WTC11 (cell line): Measurements from ENCODE around the gene PPP4R2. TPM values are rescaled to one million over a fixed set of nuclear protein-coding genes. Genes with fewer than 3 reads are reported as not detected.

Source experiments
- ATAC-seq: fragments of 200-7000 bp; cut with Tn5 transposase; 2 replicates; pipeline ENCODE4 v1.10.0; 2021; ENCODE audit warnings: mild to moderate bottlenecking, moderate library complexity
- CTCF ChIA-PET: fragments of 300-600 bp; sonication (Branson Sonifier 250); formaldehyde crosslinking; loops from one replicate; lab custom pipeline; 2021; ENCODE audit warnings: antibody characterized with exemption; lab: Charles Lee
- POLR2A ChIA-PET: fragments of 350-600 bp; sonication (Branson Sonifier 250); formaldehyde crosslinking; loops from one replicate; lab custom pipeline; 2021; ENCODE audit warnings: antibody characterized with exemption; lab: Charles Lee
- DNase-seq: peaks from one replicate; pipeline ENCODE4 v3.0.0; 2021; ENCODE audit warnings: low spot score
- H3K27ac Mint-ChIP-seq: 2 replicates; pipeline ENCODE4 v1.8.0; 2021; ENCODE audit warnings: mixed read lengths
- H3K27me3 Mint-ChIP-seq: 2 replicates; pipeline ENCODE4 v1.8.0; 2021; ENCODE audit warnings: low read depth, mild to moderate bottlenecking, moderate library complexity, mixed read lengths
- H3K36me3 Mint-ChIP-seq: 2 replicates; pipeline ENCODE4 v1.8.0; 2021; ENCODE audit warnings: mixed read lengths
- H3K4me1 Mint-ChIP-seq: 2 replicates; pipeline ENCODE4 v1.8.0; 2022; ENCODE audit warnings: mixed read lengths
- H3K4me3 Mint-ChIP-seq: 2 replicates; pipeline ENCODE4 v1.8.0; 2021; ENCODE audit warnings: mild to moderate bottlenecking, moderate library complexity, mixed read lengths
- H3K9me3 Mint-ChIP-seq: 2 replicates; pipeline ENCODE4 v1.8.0; 2021; ENCODE audit warnings: mixed read lengths
- ATF2 ChIP-seq: sonication (generic); formaldehyde crosslinking; IDR thresholded peaks from 2 replicates; pipeline ENCODE4 v1.8.1; 2022; ENCODE audit warnings: low read depth, missing genetic modification reagents, borderline replicate concordance
- CBFB ChIP-seq: sonication (generic); formaldehyde crosslinking; IDR thresholded peaks from 2 replicates; pipeline ENCODE4 v1.8.1; 2022; ENCODE audit warnings: mild to moderate bottlenecking, low read depth, missing genetic modification reagents
- CTCF ChIP-seq: fragments of 200-600 bp; IDR thresholded peaks from 2 replicates; pipeline ENCODE4 v1.8.0; 2022; ENCODE audit warnings: antibody characterized with exemption
- ELF4 ChIP-seq: sonication (generic); formaldehyde crosslinking; IDR thresholded peaks from 2 replicates; pipeline ENCODE4 v1.8.1; 2022; ENCODE audit warnings: low read depth, mild to moderate bottlenecking, moderate library complexity, missing genetic modification reagents
- ESRRA ChIP-seq: sonication (generic); formaldehyde crosslinking; IDR thresholded peaks from 2 replicates; pipeline ENCODE4 v1.8.1; 2022; ENCODE audit warnings: mild to moderate bottlenecking, missing genetic modification reagents, borderline replicate concordance
- ETV6 ChIP-seq: sonication (generic); formaldehyde crosslinking; IDR thresholded peaks from 2 replicates; pipeline ENCODE4 v1.8.1; 2022; ENCODE audit warnings: mild to moderate bottlenecking, missing genetic modification reagents
- FOXP1 ChIP-seq: sonication (generic); formaldehyde crosslinking; IDR thresholded peaks from 2 replicates; pipeline ENCODE4 v1.8.0; 2022; ENCODE audit warnings: missing genetic modification reagents, mild to moderate bottlenecking, moderate library complexity, borderline replicate concordance
- GABPB1 ChIP-seq: sonication (generic); formaldehyde crosslinking; IDR thresholded peaks from 2 replicates; pipeline ENCODE4 v1.8.1; 2023; ENCODE audit warnings: mild to moderate bottlenecking, missing genetic modification reagents
- HMGA2 ChIP-seq: fragments of 250-450 bp; sonication (Bioruptor Pico); IDR thresholded peaks from 2 replicates; pipeline ENCODE4 v1.4.0; 2021; ENCODE audit warnings: mild to moderate bottlenecking, moderate library complexity
- JAZF1 ChIP-seq: fragments of 250-450 bp; sonication (Bioruptor Pico); IDR thresholded peaks from 2 replicates; pipeline ENCODE4 v1.9.0; 2021; ENCODE audit warnings: moderate library complexity, mild to moderate bottlenecking, inconsistent platforms
- MYBL2 ChIP-seq: sonication (generic); formaldehyde crosslinking; IDR thresholded peaks from 2 replicates; pipeline ENCODE4 v1.8.1; 2023; ENCODE audit warnings: mild to moderate bottlenecking, moderate library complexity, missing genetic modification reagents
- NFATC4 ChIP-seq: fragments of 250-450 bp; sonication (Bioruptor Pico); IDR thresholded peaks from 2 replicates; pipeline ENCODE4 v1.9.0; 2021; ENCODE audit warnings: mild to moderate bottlenecking
- NR1H2 ChIP-seq: sonication (generic); formaldehyde crosslinking; IDR thresholded peaks from 2 replicates; pipeline ENCODE4 v1.9.0; 2021; ENCODE audit warnings: mild to moderate bottlenecking, moderate library complexity, missing genetic modification reagents
- RELA ChIP-seq: sonication (generic); formaldehyde crosslinking; IDR thresholded peaks from 2 replicates; pipeline ENCODE4 v1.8.1; 2022; ENCODE audit warnings: missing genetic modification reagents, mild to moderate bottlenecking, borderline replicate concordance
- SMAD3 ChIP-seq: sonication (generic); formaldehyde crosslinking; IDR thresholded peaks from 2 replicates; pipeline ENCODE4 v1.8.0; 2022; ENCODE audit warnings: missing genetic modification reagents, mild to moderate bottlenecking, borderline replicate concordance
- TEAD4 ChIP-seq: sonication (generic); formaldehyde crosslinking; IDR thresholded peaks from 2 replicates; pipeline ENCODE4 v1.8.0; 2022; ENCODE audit warnings: mild to moderate bottlenecking, missing genetic modification reagents
- TP53 ChIP-seq: sonication (generic); formaldehyde crosslinking; IDR thresholded peaks from 2 replicates; pipeline ENCODE4 v1.8.1; 2023; ENCODE audit warnings: mild to moderate bottlenecking, missing genetic modification reagents
- USF1 ChIP-seq: sonication (generic); formaldehyde crosslinking; IDR thresholded peaks from 2 replicates; pipeline ENCODE4 v1.8.0; 2022; ENCODE audit warnings: mild to moderate bottlenecking, missing genetic modification reagents
- ZBTB21 ChIP-seq: sonication (generic); formaldehyde crosslinking; IDR thresholded peaks from 2 replicates; pipeline ENCODE4 v1.8.1; 2023; ENCODE audit warnings: mild to moderate bottlenecking, missing genetic modification reagents, borderline replicate concordance
- ZNF121 ChIP-seq: sonication (generic); formaldehyde crosslinking; IDR thresholded peaks from 2 replicates; pipeline ENCODE4 v1.8.0; 2023; ENCODE audit warnings: missing genetic modification reagents
- ZNF396 ChIP-seq: fragments of 250-450 bp; sonication (Bioruptor Pico); IDR thresholded peaks from 2 replicates; pipeline ENCODE4 v1.8.0; 2021; ENCODE audit warnings: mild to moderate bottlenecking, moderate library complexity, borderline replicate concordance
- ZNF423 ChIP-seq: fragments of 250-450 bp; sonication (Bioruptor Pico); IDR thresholded peaks from 2 replicates; pipeline ENCODE4 v2.1.2; 2022; ENCODE audit warnings: mild to moderate bottlenecking, moderate library complexity
- ZNF512 ChIP-seq: sonication (generic); formaldehyde crosslinking; IDR thresholded peaks from 2 replicates; pipeline ENCODE4 v1.8.1; 2022; ENCODE audit warnings: missing genetic modification reagents, borderline replicate concordance
- ZSCAN18 ChIP-seq: fragments of 250-450 bp; sonication (Bioruptor Pico); IDR thresholded peaks from 2 replicates; pipeline ENCODE4 v2.1.2; 2022; ENCODE audit warnings: mild to moderate bottlenecking, moderate library complexity
- total RNA-seq: library from RNA; stranded (reverse); gene quantifications from 3 replicates; pipeline ENCODE4 v1.2.3, GENCODE V29; 2021

Gene PPP4R2
- total RNA-seq, 1 experiment from 2014 or later, result 78.1 TPM

GRCh38 chr3:72995337-72995736 is 1.3 kb upstream of the PPP4R2 start:
- Mint-ChIP-seq H3K4me1 (peaks cover 31% of the 10 kb centered on the region), H3K27me3 (no peaks in the 10 kb centered on the region), H3K4me3 (no peak overlapping the region), H3K27ac (no peak overlapping the region), H3K9me3 (no peaks in the 10 kb centered on the region), H3K36me3 (peaks cover 26% of the 10 kb centered on the region)
- POLR2A ChIA-PET, result no interaction called here
- DNase-seq (no peak), ATAC-seq (no peak)
- CTCF ChIA-PET, result interaction anchor here (1.1 kb wide), 1 partner anchor 30 kb away, joined by 3 read pairs; no protein-coding TSS in a partner anchor
- TF ChIP-seq ZNF512 (CRISPR knock-in tag) (no peak), FOXP1 (CRISPR knock-in tag) (no peak), TEAD4 (CRISPR knock-in tag) (no peak), RELA (CRISPR knock-in tag) (no peak), GABPB1 (CRISPR knock-in tag) (no peak), HMGA2 (CRISPR knock-in tag) (no peak), JAZF1 (no peak), ELF4 (CRISPR knock-in tag) (no peak), ZNF396 (CRISPR knock-in tag) (no peak), USF1 (CRISPR knock-in tag) (no peak), ZNF121 (CRISPR knock-in tag) (no peak), NFATC4 (CRISPR knock-in tag) (no peak)

- peaks cover 32% of the 10 kb centered on the region for H3K36me3 Mint-ChIP-seq
- no peaks in the 10 kb centered on the region for H3K27me3 Mint-ChIP-seq
- H3K4me1 Mint-ChIP-seq, result peaks cover 38% of the 10 kb centered on the region
- ATAC-seq (no peak), DNase-seq (no peak)
- CTCF ChIA-PET, result no interaction called here
- H3K9me3 Mint-ChIP-seq, result no peaks in the 10 kb centered on the region
- POLR2A ChIA-PET, result no interaction called here
- TF ChIP-seq ZNF423 (CRISPR knock-in tag) (no peak), TP53 (CRISPR knock-in tag) (0 out of 2 replicates have a peak, but pooled peaks have one; percentile 9), ZBTB21 (no peak)
- peak overlapping the region; percentile 96 for H3K4me3 Mint-ChIP-seq
- H3K27ac Mint-ChIP-seq, result peak overlapping the region; percentile 93
Measured at GRCh38 chr3:72996121-72996472, 514 bp upstream of the PPP4R2 start.

- POLR2A ChIA-PET, result interaction anchor here (0.6 to 1.1 kb wide), 3 partner anchors 29 to 57 kb away, joined by 3 read pairs; no protein-coding TSS in a partner anchor
- CTCF ChIA-PET, result interaction anchor here (0.8 to 2.3 kb wide), 7 partner anchors 14 to 110 kb away, joined by 3 to 11 read pairs (median 3); partner anchors contain the start of gene GXYLT2
- no peaks in the 10 kb centered on the region for H3K9me3 Mint-ChIP-seq
- DNase-seq (no peak), ATAC-seq (peak; percentile 11; the same call in 1 of the 2 replicates)
- peak overlapping the region; percentile 96 for H3K4me3 Mint-ChIP-seq
- peaks cover 42% of the 10 kb centered on the region for H3K4me1 Mint-ChIP-seq
- H3K27me3 Mint-ChIP-seq, result no peaks in the 10 kb centered on the region
- TF ChIP-seq ZSCAN18 (CRISPR knock-in tag), result no peak
- no peak for TF ChIP-seq ETV6 (CRISPR knock-in tag)
- TF ChIP-seq ZNF423 (CRISPR knock-in tag), result no peak
- peak overlapping the region; percentile 92 for H3K27ac Mint-ChIP-seq
- H3K36me3 Mint-ChIP-seq, result peaks cover 39% of the 10 kb centered on the region
Measured at GRCh38 chr3:72997421-72997961, 880 bp downstream of the PPP4R2 start.

GRCh38 chr3:72998466-72998865 is 1.9 kb downstream of the PPP4R2 start:
- Mint-ChIP-seq H3K27me3 (no peaks in the 10 kb centered on the region), H3K36me3 (peaks cover 42% of the 10 kb centered on the region), H3K9me3 (no peaks in the 10 kb centered on the region), H3K4me1 (peaks cover 44% of the 10 kb centered on the region), H3K27ac (peak overlapping the region; percentile 20; the same call in 1 of the 2 replicates), H3K4me3 (peak overlapping the region; percentile 96)
- POLR2A ChIA-PET, result no interaction called here
- CTCF ChIA-PET, result interaction anchor here (0.8 to 2.3 kb wide), 3 partner anchors 13 to 57 kb away, joined by 3 to 11 read pairs (median 9); no protein-coding TSS in a partner anchor
- no peak for ATAC-seq
- no peak for DNase-seq
- TF ChIP-seq SMAD3 (CRISPR knock-in tag) (no peak), MYBL2 (CRISPR knock-in tag) (no peak), NR1H2 (CRISPR knock-in tag) (no peak), ATF2 (CRISPR knock-in tag) (no peak), CBFB (CRISPR knock-in tag) (no peak), ESRRA (CRISPR knock-in tag) (no peak), TEAD4 (CRISPR knock-in tag) (no peak), CTCF (no peak)
